Smooth muscle cell (in vitro differentiated cells): ENCODE data around the gene CCNA1. TPM values are rescaled to one million over a fixed set of nuclear protein-coding genes. Genes with fewer than 3 reads are reported as not detected.
A peak's percentile ranks its signal among the peaks of the same experiment; 100 is the strongest.

Source experiments
- DNase-seq: peaks from one replicate; lab custom pipeline; 2025; ENCODE audit not compliant: unreplicated experiment; lab: John Stamatoyannopoulos, UW
- H2AFZ ChIP-seq: fragments of 200-600 bp; sonication (generic); 2 replicates; pipeline ENCODE4 v1.6.0; 2016; ENCODE audit warnings: antibody characterized with exemption, low read depth, mild to moderate bottlenecking
- H3F3A ChIP-seq: fragments of 200-600 bp; sonication (generic); 2 replicates; pipeline ENCODE4 v1.6.0; 2017; ENCODE audit warnings: antibody characterized with exemption, low read depth
- H3K27ac ChIP-seq: fragments of 200-600 bp; sonication (generic); 2 replicates; pipeline ENCODE4 v1.5.1; 2016; ENCODE audit warnings: low read depth, mild to moderate bottlenecking
- H3K27me3 ChIP-seq: fragments of 200-600 bp; sonication (generic); 2 replicates; pipeline ENCODE4 v1.6.1; 2016; ENCODE audit warnings: low read depth, mild to moderate bottlenecking
- H3K36me3 ChIP-seq: fragments of 200-600 bp; sonication (generic); 2 replicates; pipeline ENCODE4 v1.5.1; 2016; ENCODE audit warnings: low read depth
- H3K4me1 ChIP-seq: fragments of 200-600 bp; sonication (generic); 2 replicates; pipeline ENCODE4 v1.5.1; 2016; ENCODE audit warnings: low read depth
- H3K4me2 ChIP-seq: fragments of 200-600 bp; sonication (generic); 2 replicates; pipeline ENCODE4 v1.6.0; 2016; ENCODE audit warnings: mild to moderate bottlenecking
- H3K4me3 ChIP-seq: fragments of 200-600 bp; sonication (generic); 2 replicates; pipeline ENCODE4 v1.5.1; 2016; ENCODE audit warnings: mild to moderate bottlenecking
- H3K79me2 ChIP-seq: fragments of 200-600 bp; sonication (generic); 2 replicates; pipeline ENCODE4 v1.6.0; 2016; ENCODE audit warnings: low read depth, mild to moderate bottlenecking
- H3K9ac ChIP-seq: fragments of 200-600 bp; sonication (generic); 2 replicates; pipeline ENCODE4 v1.6.0; 2016; ENCODE audit warnings: low read depth
- H3K9me3 ChIP-seq: fragments of 200-600 bp; sonication (generic); replicated peaks from 2 replicates; pipeline ENCODE4 v1.5.1; 2016; ENCODE audit warnings: low read depth
- H4K20me1 ChIP-seq: fragments of 200-600 bp; sonication (generic); 2 replicates; pipeline ENCODE4 v1.6.0; 2016; ENCODE audit warnings: low read depth
- CTCF ChIP-seq: fragments of 200-600 bp; sonication (generic); IDR thresholded peaks from 2 replicates; pipeline ENCODE4 v1.5.1; 2017; ENCODE audit warnings: borderline replicate concordance, mild to moderate bottlenecking, antibody characterized with exemption; ENCODE audit not compliant: insufficient read depth, poor library complexity, severe bottlenecking
- WGBS: methylation state at CpG from one replicate; pipeline ENCODE4 v1.1.7; 2016; ENCODE audit warnings: low lambda C conversion rate; 5-methylcytosine and 5-hydroxymethylcytosine counted together
- polyA plus RNA-seq: library from polyadenylated mRNA; unstranded; fragments of >200 nt; fragmentation: Nextera tagmentation; extraction: Ambion mirVana; gene quantifications from 2 replicates; pipeline ENCODE4 v1.2.1, GENCODE V29; 2016
- total RNA-seq: library from RNA; depleted of rRNA; stranded (reverse); fragments of >200 nt; gene quantifications from 2 replicates; pipeline ENCODE4 v1.2.3, GENCODE V29; 2014

Gene CCNA1
- total and polyA plus RNA-seq, 2 experiments from 2014 or later, result 1.1 TPM; not detected in 1

DNA sequence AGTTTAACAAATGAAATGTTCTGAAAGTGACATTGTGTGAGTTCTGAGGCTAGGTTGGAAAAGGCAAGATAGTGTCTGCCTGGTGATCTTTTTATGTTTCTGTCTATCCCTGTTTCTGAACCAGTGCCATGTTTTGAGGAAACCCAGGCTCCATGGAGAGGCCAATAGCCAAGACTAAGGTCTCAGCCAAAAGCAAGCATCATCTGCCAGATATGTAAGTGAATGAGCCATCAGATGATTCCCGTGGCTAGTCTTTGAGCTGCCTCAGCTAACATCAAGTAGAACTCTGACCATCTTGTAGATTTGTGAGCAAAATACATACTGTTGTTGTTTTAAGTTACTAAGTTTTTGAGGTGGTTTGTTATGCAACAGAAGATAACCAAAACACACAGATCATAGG lies 19.6 kb upstream of the CCNA1 start:
- H3K79me2 ChIP-seq, result no peaks in the 10 kb centered on the region
- H3K9ac ChIP-seq, result no peak overlapping the region
- H3K4me2 ChIP-seq, result no peak overlapping the region
- no peak overlapping the region for H3K4me3 ChIP-seq
- H3K27ac ChIP-seq, result no peak overlapping the region
- H3K9me3 ChIP-seq, result no peaks in the 10 kb centered on the region
- WGBS, result 96% methylated on average over 1 of the region's 1 CpG
- DNase-seq, result no peak
- H3K4me1 ChIP-seq, result no peaks in the 10 kb centered on the region
- no peaks in the 10 kb centered on the region for H3K27me3 ChIP-seq
- no peaks in the 10 kb centered on the region for H3F3A ChIP-seq
- no peaks in the 10 kb centered on the region for H4K20me1 ChIP-seq
- no peak for TF ChIP-seq CTCF
- no peaks in the 10 kb centered on the region for H3K36me3 ChIP-seq
- H2AFZ ChIP-seq, result no peak overlapping the region

DNA sequence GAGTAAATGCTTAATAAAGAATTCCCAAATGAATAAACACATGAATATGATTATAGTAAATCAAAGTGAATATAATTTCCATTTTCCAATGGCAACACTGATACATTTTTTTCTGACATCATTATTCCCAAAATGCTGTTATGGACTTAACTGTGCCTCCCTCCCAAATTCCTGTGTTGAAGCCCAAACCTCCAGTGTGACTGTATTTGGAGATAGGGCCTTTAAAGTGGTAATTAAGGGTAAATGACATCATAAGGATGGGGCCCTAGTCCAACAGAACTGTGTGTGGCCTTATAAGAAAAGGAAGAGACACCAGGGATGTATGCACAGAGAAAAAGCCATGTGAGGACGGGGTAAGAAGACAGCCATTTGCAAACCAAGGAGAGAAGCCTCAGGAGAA lies 19.1 kb upstream of the CCNA1 start:
- 70% methylated on average over 1 of the region's 1 CpG for WGBS
- Histone ChIP-seq H3K4me1 (peaks cover under 1% of the 10 kb centered on the region), H4K20me1 (no peaks in the 10 kb centered on the region), H3K4me3 (no peak overlapping the region), H3K27me3 (no peaks in the 10 kb centered on the region), H3F3A (no peaks in the 10 kb centered on the region), H3K36me3 (no peaks in the 10 kb centered on the region), H3K9me3 (no peaks in the 10 kb centered on the region), H3K79me2 (no peaks in the 10 kb centered on the region), H3K27ac (no peak overlapping the region), H3K4me2 (no peak overlapping the region), H3K9ac (no peak overlapping the region), H2AFZ (no peak overlapping the region)
- TF ChIP-seq CTCF, result no peak
- no peak for DNase-seq

DNA sequence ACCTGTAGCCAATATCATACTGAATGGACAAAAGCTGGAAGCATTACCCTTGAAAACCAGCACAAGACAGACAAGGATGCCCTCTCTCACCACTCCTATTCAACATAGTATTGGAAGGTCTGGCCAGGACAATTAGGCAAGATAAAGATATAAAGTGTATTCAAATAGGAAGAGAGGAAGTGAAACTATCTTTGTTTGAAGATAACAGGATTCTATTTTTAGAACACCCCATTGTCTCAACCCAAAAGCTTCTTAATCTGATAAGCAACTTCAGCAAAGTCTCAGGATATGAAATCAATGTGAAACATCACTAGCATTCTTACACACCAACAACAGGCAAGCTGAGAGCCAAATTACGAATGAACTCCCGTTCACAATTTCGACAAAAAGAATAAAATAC lies 17.8 kb upstream of the CCNA1 start:
- 94% methylated on average over 3 of the region's 3 CpGs for WGBS
- Histone ChIP-seq H3K4me1 (peaks cover 4% of the 10 kb centered on the region), H3K9me3 (no peaks in the 10 kb centered on the region), H3K9ac (no peak overlapping the region), H4K20me1 (no peaks in the 10 kb centered on the region), H3K4me3 (no peak overlapping the region), H3K27ac (no peak overlapping the region), H3K79me2 (no peaks in the 10 kb centered on the region), H3K4me2 (no peak overlapping the region), H3K36me3 (no peaks in the 10 kb centered on the region), H2AFZ (no peak overlapping the region), H3F3A (no peaks in the 10 kb centered on the region), H3K27me3 (no peaks in the 10 kb centered on the region)
- TF ChIP-seq CTCF, result no peak
- no peak for DNase-seq

DNA sequence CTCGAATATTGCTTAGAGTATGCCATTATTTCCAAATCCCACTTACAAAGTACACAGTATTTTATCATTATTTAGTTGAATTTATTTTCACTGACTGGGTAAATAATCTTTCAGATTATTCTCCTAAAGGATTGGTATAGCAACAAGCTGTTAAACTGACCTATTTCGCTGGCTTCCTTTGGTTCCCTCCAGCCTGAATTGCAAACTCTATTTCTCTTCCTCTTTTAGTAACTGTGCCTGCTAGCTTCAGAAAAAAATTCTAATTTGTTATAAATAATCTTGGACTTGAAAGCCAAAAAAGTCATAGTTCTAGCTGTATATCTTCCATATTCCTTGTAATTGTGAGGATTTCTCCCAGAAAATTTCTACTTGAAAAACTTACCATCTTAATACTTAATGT lies 15.0 kb upstream of the CCNA1 start:
- no peak for DNase-seq
- H3K4me2 ChIP-seq, result peak overlapping the region; percentile 70
- H3K9ac ChIP-seq, result peak overlapping the region; percentile 1
- H3K27ac ChIP-seq, result peak overlapping the region; percentile 40
- peak overlapping the region; percentile 2 for H2AFZ ChIP-seq
- no peaks in the 10 kb centered on the region for H3K79me2 ChIP-seq
- no peaks in the 10 kb centered on the region for H4K20me1 ChIP-seq
- H3F3A ChIP-seq, result no peaks in the 10 kb centered on the region
- no peaks in the 10 kb centered on the region for H3K27me3 ChIP-seq
- H3K4me1 ChIP-seq, result peaks cover 4% of the 10 kb centered on the region
- no peaks in the 10 kb centered on the region for H3K36me3 ChIP-seq
- no peaks in the 10 kb centered on the region for H3K9me3 ChIP-seq
- peak overlapping the region; percentile 22 for H3K4me3 ChIP-seq
- TF ChIP-seq CTCF, result no peak
- WGBS, result 86% methylated on average over 2 of the region's 2 CpGs
